GM10248 (cell line): Measurements from ENCODE around the gene PIK3C2G.

ENCODE experiments used
- CTCF ChIA-PET: fragments of 300-600 bp; sonication (Branson Sonifier 250); formaldehyde crosslinking; extraction: SDS; loops from one replicate; lab custom pipeline; 2021; ENCODE audit warnings: antibody characterized with exemption; lab: Yijun Ruan, JAX
- POLR2A ChIA-PET: fragments of 350-650 bp; sonication (Branson Sonifier 250); formaldehyde crosslinking; extraction: SDS; loops from one replicate; lab custom pipeline; 2020; ENCODE audit warnings: antibody characterized with exemption; lab: Yijun Ruan, JAX
- DNase-seq: peaks from one replicate; pipeline ENCODE4 v3.0.0; 2012; ENCODE audit errors: extremely low spot score
- CTCF ChIP-seq: IDR thresholded peaks from 2 replicates; pipeline ENCODE4 v1.5.1; 2012; ENCODE audit warnings: mild to moderate bottlenecking, low read depth; ENCODE audit errors: extremely low read depth, missing control alignments, control extremely low read depth

Gene PIK3C2G

GRCh38 chr12:18261273-18261672 is at the start of gene PIK3C2G:
TSS of gene PIK3C2G (plus strand) at chr12:18261518. CDS start at chr12:18282082, 20,564 bp downstream.
- DNase-seq, result no peak
- CTCF ChIA-PET, result interaction anchor here (0.9 to 3.0 kb wide), 6 partner anchors 10 to 30 kb away, joined by 3 to 25 read pairs (median 6); no protein-coding TSS in a partner anchor
- POLR2A ChIA-PET, result no interaction called here
- no peak for TF ChIP-seq CTCF

GRCh38 chr12:18217966-18218365 is 43.4 kb upstream of the PIK3C2G start:
- DNase-seq, result no peak
- ChIA-PET CTCF (no interaction called here), POLR2A (no interaction called here)
- TF ChIP-seq CTCF, result no peak

- TF ChIP-seq CTCF, result no peak
- ChIA-PET POLR2A (no interaction called here), CTCF (interaction anchor here (0.6 to 1.9 kb wide), 5 partner anchors 24 to 83 kb away, joined by 3 to 6 read pairs (median 5); no protein-coding TSS in a partner anchor)
- DNase-seq, result no peak
These were observed 39.6 kb upstream of the PIK3C2G start for GRCh38 chr12:18221726-18222125.

- ChIA-PET CTCF (interaction anchor here (1.4 to 1.9 kb wide), 4 partner anchors 23 to 84 kb away, joined by 4 to 6 read pairs (median 5); no protein-coding TSS in a partner anchor), POLR2A (no interaction called here)
- no peak for DNase-seq
- no peak for TF ChIP-seq CTCF
These were observed 38.6 kb upstream of the PIK3C2G start for GRCh38 chr12:18222699-18223098.

GRCh38 chr12:18224745-18225144 is 36.6 kb upstream of the PIK3C2G start:
- POLR2A ChIA-PET, result no interaction called here
- TF ChIP-seq CTCF, result peak; percentile 45
- DNase-seq, result no peak
- CTCF ChIA-PET, result interaction anchor here (0.8 to 1.0 kb wide), 2 partner anchors 65 to 86 kb away, joined by 3 read pairs; no protein-coding TSS in a partner anchor

- TF ChIP-seq CTCF, result no peak
- no peak for DNase-seq
- ChIA-PET POLR2A (no interaction called here), CTCF (interaction anchor here (1.5 kb wide), 1 partner anchor 22 kb away, joined by 7 read pairs; the partner anchor contains the start of gene PIK3C2G)
These were observed 21.8 kb upstream of the PIK3C2G start for GRCh38 chr12:18239526-18239925.
